RWPE2 (cell line): ENCODE measurements around the gene CDH4.

ENCODE experiments used
- ATAC-seq: fragments of 200-7000 bp; cut with Tn5 transposase; 3 replicates; pipeline ENCODE4 v1.9.1; 2021; ENCODE audit warnings: low read depth
- DNase-seq: peaks from one replicate; pipeline ENCODE4 v3.0.0-alpha.2; 2020; ENCODE audit warnings: low spot score
- H3K27ac ChIP-seq: fragments of 450-650 bp; 2 replicates; pipeline ENCODE4 v1.5.1; 2017; ENCODE audit warnings: mild to moderate bottlenecking; ENCODE audit not compliant: poor library complexity, severe bottlenecking
- H3K27me3 ChIP-seq: fragments of 250-450 bp; sonication (Bioruptor Pico); 2 replicates; pipeline ENCODE4 v1.5.1; 2021; ENCODE audit warnings: mild to moderate bottlenecking, moderate library complexity; ENCODE audit not compliant: insufficient read depth, poor library complexity, severe bottlenecking
- H3K36me3 ChIP-seq: fragments of 250-450 bp; sonication (Bioruptor Pico); 2 replicates; pipeline ENCODE4 v1.5.1; 2020; ENCODE audit warnings: low read depth, mild to moderate bottlenecking, moderate library complexity
- H3K4me1 ChIP-seq: fragments of 250-450 bp; sonication (Bioruptor Pico); 2 replicates; pipeline ENCODE4 v1.5.1; 2021; ENCODE audit warnings: mild to moderate bottlenecking, moderate library complexity; ENCODE audit not compliant: insufficient read depth, poor library complexity, severe bottlenecking
- H3K4me3 ChIP-seq: fragments of 250-450 bp; sonication (Bioruptor Pico); 2 replicates; pipeline ENCODE4 v1.5.1; 2021; ENCODE audit warnings: mild to moderate bottlenecking, moderate library complexity; ENCODE audit not compliant: severe bottlenecking
- H3K9me3 ChIP-seq: fragments of 250-450 bp; sonication (Bioruptor Pico); 2 replicates; pipeline ENCODE4 v1.5.1; 2021; ENCODE audit warnings: mild to moderate bottlenecking, moderate library complexity; ENCODE audit not compliant: severe bottlenecking
- TF ChIP-seq, protein P1 (sequence below): fragments of 450-650 bp; IDR thresholded peaks from one replicate; pipeline ENCODE4 v1.5.1; 2017; ENCODE audit warnings: mild to moderate bottlenecking, moderate library complexity; ENCODE audit not compliant: poor library complexity, severe bottlenecking

CDH4 gene

DNA sequence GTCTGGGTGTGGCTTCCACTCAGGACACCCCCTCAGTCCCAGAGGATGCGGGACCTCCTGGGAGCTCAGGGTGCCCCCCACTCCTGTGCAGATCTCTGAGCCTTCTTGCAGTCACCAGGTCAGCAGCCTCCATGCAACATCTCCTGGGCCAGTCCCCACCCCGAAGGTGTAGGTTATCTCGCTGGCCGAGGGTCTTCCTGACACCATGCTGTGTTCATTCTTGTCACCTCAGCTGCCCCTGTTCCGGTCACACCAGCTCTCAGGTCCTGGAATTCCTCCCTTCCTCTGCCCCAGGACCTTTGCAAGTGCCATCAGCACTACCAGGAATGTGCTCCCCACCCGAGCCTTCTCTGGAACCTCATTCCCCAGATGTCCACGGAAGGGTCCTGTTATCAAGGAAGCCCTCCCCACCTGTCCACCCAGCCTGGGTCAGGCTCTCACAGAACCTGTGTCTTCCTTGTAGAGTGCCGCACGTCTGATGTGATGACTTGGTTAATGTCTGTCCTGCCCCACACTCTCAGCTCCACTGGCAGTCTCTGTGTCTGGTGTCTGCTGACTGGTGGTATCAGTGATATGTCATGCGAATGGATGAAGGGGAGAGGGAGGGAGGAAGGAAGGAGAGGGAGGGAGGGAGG is 484.1 kb downstream of the CDH4 start:
- H3K27ac ChIP-seq, result no peak overlapping the region
- TF ChIP-seq, protein P1, sequence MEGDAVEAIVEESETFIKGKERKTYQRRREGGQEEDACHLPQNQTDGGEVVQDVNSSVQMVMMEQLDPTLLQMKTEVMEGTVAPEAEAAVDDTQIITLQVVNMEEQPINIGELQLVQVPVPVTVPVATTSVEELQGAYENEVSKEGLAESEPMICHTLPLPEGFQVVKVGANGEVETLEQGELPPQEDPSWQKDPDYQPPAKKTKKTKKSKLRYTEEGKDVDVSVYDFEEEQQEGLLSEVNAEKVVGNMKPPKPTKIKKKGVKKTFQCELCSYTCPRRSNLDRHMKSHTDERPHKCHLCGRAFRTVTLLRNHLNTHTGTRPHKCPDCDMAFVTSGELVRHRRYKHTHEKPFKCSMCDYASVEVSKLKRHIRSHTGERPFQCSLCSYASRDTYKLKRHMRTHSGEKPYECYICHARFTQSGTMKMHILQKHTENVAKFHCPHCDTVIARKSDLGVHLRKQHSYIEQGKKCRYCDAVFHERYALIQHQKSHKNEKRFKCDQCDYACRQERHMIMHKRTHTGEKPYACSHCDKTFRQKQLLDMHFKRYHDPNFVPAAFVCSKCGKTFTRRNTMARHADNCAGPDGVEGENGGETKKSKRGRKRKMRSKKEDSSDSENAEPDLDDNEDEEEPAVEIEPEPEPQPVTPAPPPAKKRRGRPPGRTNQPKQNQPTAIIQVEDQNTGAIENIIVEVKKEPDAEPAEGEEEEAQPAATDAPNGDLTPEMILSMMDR, result no peak
- DNase-seq (peak; percentile 78), ATAC-seq (no peak)
- no peak overlapping the region for H3K4me3 ChIP-seq
- H3K9me3 ChIP-seq, result no peaks in the 10 kb centered on the region
- H3K27me3 ChIP-seq, result no peaks in the 10 kb centered on the region
- no peaks in the 10 kb centered on the region for H3K36me3 ChIP-seq
- H3K4me1 ChIP-seq, result no peaks in the 10 kb centered on the region

DNA sequence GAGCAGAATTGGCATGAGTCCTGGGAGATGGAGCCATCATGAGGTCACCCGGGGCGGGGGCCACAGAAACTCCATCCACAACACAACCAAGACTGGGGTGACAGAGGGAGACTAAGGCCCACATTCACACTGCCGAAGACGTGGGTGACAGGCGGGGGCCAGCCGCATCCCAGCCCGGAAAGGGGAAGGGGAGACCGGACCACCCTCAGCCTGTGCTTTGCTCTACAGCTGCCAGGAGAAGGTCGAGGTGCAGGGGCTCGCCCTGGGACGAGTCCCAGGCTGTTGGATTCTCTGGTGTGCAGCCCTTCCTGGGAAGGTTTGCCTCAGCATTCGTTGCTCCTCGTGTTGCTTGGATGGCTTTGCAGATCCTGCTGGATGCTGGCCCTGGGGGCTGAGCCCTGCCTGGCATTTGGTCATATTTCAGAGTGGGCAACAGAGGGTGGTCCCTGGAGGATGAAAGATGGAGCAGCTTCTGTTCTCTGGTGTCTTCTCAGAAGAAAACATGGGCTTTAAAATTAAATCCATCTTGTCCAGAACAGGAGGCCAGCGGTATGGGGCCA is 484.8 kb downstream of the CDH4 start:
- no peaks in the 10 kb centered on the region for H3K36me3 ChIP-seq
- H3K4me3 ChIP-seq, result no peak overlapping the region
- no peak overlapping the region for H3K27ac ChIP-seq
- DNase-seq (peak; percentile 78), ATAC-seq (no peak)
- no peaks in the 10 kb centered on the region for H3K9me3 ChIP-seq
- no peaks in the 10 kb centered on the region for H3K27me3 ChIP-seq
- TF ChIP-seq, protein P1, result no peak
- no peaks in the 10 kb centered on the region for H3K4me1 ChIP-seq

DNA sequence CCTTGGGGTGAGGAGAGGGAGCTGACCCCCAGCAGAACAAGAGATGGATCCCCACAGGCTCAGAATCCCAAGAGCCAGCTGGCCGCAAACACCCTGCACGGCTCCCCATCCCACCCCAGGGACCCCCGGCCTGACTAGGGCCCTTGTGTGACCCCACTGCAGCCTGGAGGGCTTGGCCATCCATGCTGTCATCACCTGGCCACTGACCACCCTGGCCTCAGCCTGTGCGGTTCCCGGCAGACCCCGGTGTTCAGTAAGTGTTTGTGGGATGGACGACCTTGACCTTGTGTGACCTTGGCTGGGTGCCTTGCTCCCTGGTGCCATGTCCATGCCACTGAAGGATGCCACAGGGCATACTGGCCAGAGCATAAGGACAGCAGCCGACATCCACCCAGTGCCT is 485.3 kb downstream of the CDH4 start:
- no peaks in the 10 kb centered on the region for H3K36me3 ChIP-seq
- H3K4me1 ChIP-seq, result no peaks in the 10 kb centered on the region
- no peaks in the 10 kb centered on the region for H3K27me3 ChIP-seq
- TF ChIP-seq, protein P1, result no peak
- no peaks in the 10 kb centered on the region for H3K9me3 ChIP-seq
- H3K4me3 ChIP-seq, result no peak overlapping the region
- no peak for ATAC-seq
- peak; percentile 84 for DNase-seq
- no peak overlapping the region for H3K27ac ChIP-seq

DNA sequence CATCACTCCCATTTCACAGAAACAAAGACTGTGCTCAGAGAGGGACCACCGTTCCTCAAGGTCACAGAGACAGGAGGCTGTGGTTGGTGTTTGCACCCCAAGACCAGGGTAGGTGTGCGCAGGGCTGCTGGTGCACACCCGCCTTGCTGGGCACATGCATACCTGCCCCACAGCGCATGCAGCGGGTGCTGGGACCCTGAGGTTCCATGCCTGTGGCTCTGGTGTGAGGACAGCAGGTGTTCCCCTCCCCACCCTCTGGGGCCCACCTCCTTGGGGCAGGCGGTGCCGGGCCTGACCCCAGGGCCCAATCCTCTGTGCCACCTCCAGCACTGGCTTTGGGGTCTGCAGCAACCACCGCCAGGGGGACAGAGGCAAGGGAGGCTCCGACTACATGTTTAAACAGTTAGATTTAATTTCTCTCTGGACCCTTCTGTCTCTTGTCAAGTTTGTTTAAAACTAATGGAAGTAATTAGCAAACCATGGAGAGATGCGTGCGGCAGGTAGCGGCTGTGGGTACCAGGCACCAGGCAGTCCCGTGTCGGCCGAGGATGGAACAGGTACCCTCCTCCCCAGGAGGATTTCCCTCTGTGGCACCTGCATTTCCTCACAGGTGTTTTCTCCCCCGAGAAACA is 485.9 kb downstream of the CDH4 start:
- Histone ChIP-seq H3K27me3 (no peaks in the 10 kb centered on the region), H3K4me1 (no peaks in the 10 kb centered on the region), H3K36me3 (no peaks in the 10 kb centered on the region), H3K4me3 (no peak overlapping the region), H3K9me3 (no peaks in the 10 kb centered on the region), H3K27ac (no peak overlapping the region)
- DNase-seq (peak; percentile 78), ATAC-seq (no peak)
- TF ChIP-seq, protein P1, result no peak

DNA sequence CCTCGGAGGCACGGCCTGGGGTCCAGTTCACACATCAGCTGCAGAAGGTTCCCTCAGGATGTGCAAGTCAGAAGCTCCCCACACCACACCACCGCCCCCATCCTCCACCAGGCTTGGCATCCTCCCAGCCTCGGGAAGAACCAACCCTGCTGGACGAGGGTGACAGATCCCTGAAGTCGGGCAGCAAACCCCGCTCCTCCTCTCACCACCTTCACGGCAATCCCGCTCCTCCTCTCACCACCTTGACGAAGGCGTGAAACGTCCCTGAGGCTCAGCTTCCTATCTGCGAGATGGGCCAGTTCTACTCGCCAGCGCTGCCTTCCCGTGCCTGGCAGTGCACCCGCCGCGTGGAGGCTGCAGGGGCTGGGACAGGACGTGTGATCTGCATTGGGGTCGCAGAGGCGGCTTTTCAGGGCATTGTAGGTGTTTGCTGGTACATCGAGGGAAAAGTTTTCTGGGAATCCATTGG is 486.6 kb downstream of the CDH4 start:
- TF ChIP-seq, protein P1, result no peak
- H3K27me3 ChIP-seq, result no peaks in the 10 kb centered on the region

More for the DNA sequence above, 486.6 kb downstream of the CDH4 start:
- DNase-seq (peak; percentile 81), ATAC-seq (no peak)
- Histone ChIP-seq H3K4me1 (no peaks in the 10 kb centered on the region), H3K9me3 (no peaks in the 10 kb centered on the region), H3K4me3 (no peak overlapping the region), H3K36me3 (no peaks in the 10 kb centered on the region), H3K27ac (no peak overlapping the region)
